GM23338 (cell line): ENCODE measurements around the gene CCDC194. TPM values are rescaled to one million over a fixed set of nuclear protein-coding genes. Genes with fewer than 3 reads are reported as not detected.
A peak's percentile ranks its signal among the peaks of the same experiment; 100 is the strongest.

ENCODE experiments used
- ATAC-seq: fragments of 200-7000 bp; cut with Tn5 transposase; 3 replicates; pipeline ENCODE4 v1.9.1; 2020
- DNase-seq: peaks from one replicate; pipeline ENCODE4 v3.0.0-alpha.2; 2015; ENCODE audit warnings: low spot score
- H2AFZ ChIP-seq: fragments of 200-600 bp; sonication (generic); 2 replicates; pipeline ENCODE4 v1.8.0; 2016; ENCODE audit warnings: antibody characterized with exemption, mild to moderate bottlenecking, moderate library complexity
- H3F3A ChIP-seq: fragments of 200-600 bp; sonication (generic); replicated peaks from 2 replicates; pipeline ENCODE4 v1.8.0; 2017; ENCODE audit warnings: antibody characterized with exemption, mixed run types, low read depth
- H3K27ac ChIP-seq: fragments of 200-600 bp; sonication (generic); 2 replicates; pipeline ENCODE4 v1.6.1; 2016; ENCODE audit warnings: low read depth
- H3K27me3 ChIP-seq: fragments of 200-600 bp; sonication (generic); 2 replicates; pipeline ENCODE4 v1.8.0; 2016; ENCODE audit warnings: mild to moderate bottlenecking, mixed run types, moderate library complexity; ENCODE audit not compliant: insufficient read depth
- H3K36me3 ChIP-seq: fragments of 200-600 bp; sonication (generic); 2 replicates; pipeline ENCODE4 v1.8.0; 2016; ENCODE audit warnings: mild to moderate bottlenecking; ENCODE audit not compliant: insufficient read depth
- H3K4me1 ChIP-seq: fragments of 200-600 bp; sonication (generic); 2 replicates; pipeline ENCODE4 v1.8.0; 2016; ENCODE audit warnings: mild to moderate bottlenecking, moderate library complexity; ENCODE audit not compliant: insufficient read depth
- H3K4me2 ChIP-seq: fragments of 200-600 bp; sonication (generic); 2 replicates; pipeline ENCODE4 v1.7.1; 2017; ENCODE audit warnings: mixed run types
- H3K4me3 ChIP-seq: fragments of 200-600 bp; sonication (generic); 2 replicates; pipeline ENCODE4 v1.6.1; 2016; ENCODE audit warnings: mixed run types
- H3K79me2 ChIP-seq: fragments of 200-600 bp; sonication (generic); replicated peaks from 2 replicates; pipeline ENCODE4 v1.8.0; 2017; ENCODE audit warnings: mild to moderate bottlenecking; ENCODE audit not compliant: insufficient read depth
- H3K9me2 ChIP-seq: fragments of 200-600 bp; sonication (generic); 2 replicates; pipeline ENCODE4 v1.8.0; 2017; ENCODE audit not compliant: insufficient read depth
- H4K20me1 ChIP-seq: fragments of 200-600 bp; sonication (generic); replicated peaks from 2 replicates; pipeline ENCODE4 v1.8.0; 2017; ENCODE audit warnings: mild to moderate bottlenecking; ENCODE audit not compliant: insufficient read depth
- H3K27ac Mint-ChIP-seq: 2 replicates; pipeline ENCODE4 v1.8.0; 2020; ENCODE audit warnings: inconsistent platforms, mild to moderate bottlenecking, moderate library complexity, mixed read lengths
- H3K27me3 Mint-ChIP-seq: 3 replicates; pipeline ENCODE4 v1.8.0; 2022; ENCODE audit warnings: low read depth, mild to moderate bottlenecking, moderate library complexity, mixed read lengths, inconsistent platforms; ENCODE audit not compliant: insufficient read depth, poor library complexity
- H3K36me3 Mint-ChIP-seq: 3 replicates; pipeline ENCODE4 v1.8.0; 2021; ENCODE audit warnings: low read depth, mild to moderate bottlenecking, inconsistent platforms, moderate library complexity, mixed read lengths
- H3K4me1 Mint-ChIP-seq: 3 replicates; pipeline ENCODE4 v1.8.0; 2020; ENCODE audit warnings: mild to moderate bottlenecking, inconsistent platforms, mixed read lengths
- H3K4me3 Mint-ChIP-seq: 3 replicates; pipeline ENCODE4 v1.8.0; 2021; ENCODE audit warnings: moderate library complexity, mild to moderate bottlenecking, inconsistent platforms, mixed read lengths
- H3K9me3 Mint-ChIP-seq: 3 replicates; pipeline ENCODE4 v1.8.0; 2020; ENCODE audit warnings: moderate library complexity, mild to moderate bottlenecking, inconsistent platforms, mixed read lengths
- CTCF ChIP-seq, 2 experiments: fragments of 200-600 bp in 1 of 2; sonication (generic) in 1 of 2; conservative IDR thresholded peaks; 2 replicates each; pipeline versions ENCODE4 v1.5.1 to v1.6.1; 2016 to 2017; ENCODE audit warnings: antibody characterized with exemption in 2 of 2, low read depth in 2 of 2, mild to moderate bottlenecking in 2 of 2, moderate library complexity in 1 of 2
- ETS1 ChIP-seq: IDR thresholded peaks from 2 replicates; pipeline ENCODE4 v1.6.1; 2016; ENCODE audit warnings: antibody characterized with exemption
- EZH2 ChIP-seq: fragments of 200-600 bp; sonication (generic); IDR thresholded peaks from one replicate; pipeline ENCODE4 v1.8.0; 2017; ENCODE audit warnings: antibody characterized with exemption, mild to moderate bottlenecking, low read depth; ENCODE audit not compliant: unreplicated experiment
- EZH2phosphoT487 ChIP-seq: fragments of 200-600 bp; sonication (generic); IDR thresholded peaks from one replicate; pipeline ENCODE4 v1.8.1; 2018; ENCODE audit warnings: antibody characterized with exemption; ENCODE audit not compliant: unreplicated experiment
- JUNB ChIP-seq: IDR thresholded peaks from one replicate; pipeline ENCODE4 v1.6.1; 2016; ENCODE audit warnings: antibody characterized with exemption; ENCODE audit not compliant: unreplicated experiment
- NANOG ChIP-seq: IDR thresholded peaks from 2 replicates; pipeline ENCODE4 v1.6.1; 2016; ENCODE audit warnings: antibody characterized with exemption, borderline replicate concordance
- REST ChIP-seq: IDR thresholded peaks from one replicate; pipeline ENCODE4 v1.6.1; 2018; ENCODE audit warnings: antibody characterized with exemption; ENCODE audit not compliant: unreplicated experiment
- STAT1 ChIP-seq: IDR thresholded peaks from one replicate; pipeline ENCODE4 v1.6.1; 2016; ENCODE audit warnings: antibody characterized with exemption; ENCODE audit not compliant: unreplicated experiment
- ZNF114 ChIP-seq: fragments of 250-450 bp; sonication (Bioruptor Pico); IDR thresholded peaks from 2 replicates; pipeline ENCODE4 v1.5.0; 2020; ENCODE audit warnings: mild to moderate bottlenecking, moderate library complexity
- ZNF331 ChIP-seq: fragments of 250-450 bp; sonication (Bioruptor Pico); IDR thresholded peaks from 2 replicates; pipeline ENCODE4 v1.5.0; 2020; ENCODE audit warnings: low read depth, mild to moderate bottlenecking, moderate library complexity
- ZNF462 ChIP-seq: fragments of 250-450 bp; sonication (Bioruptor Pico); IDR thresholded peaks from 2 replicates; pipeline ENCODE4 v1.5.0; 2020; ENCODE audit warnings: mild to moderate bottlenecking, moderate library complexity
- polyA plus RNA-seq: library from polyadenylated mRNA; unstranded; fragments of >200 nt; fragmentation: Nextera tagmentation; extraction: Ambion mirVana; gene quantifications from 2 replicates; pipeline ENCODE4 v1.2.1, GENCODE V29; 2016
- total RNA-seq: library from RNA; depleted of rRNA; stranded (reverse); fragments of >200 nt; shearing (Covaris generic); gene quantifications from 2 replicates; pipeline ENCODE4 v1.2.3, GENCODE V29; 2014

CCDC194 gene
- total and polyA plus RNA-seq, 2 experiments from 2014 or later = 0.49 TPM; not detected in 1

- H4K20me1 ChIP-seq = no peaks in the 10 kb centered on the region
- peak overlapping the region; percentile 22 for H3K27ac ChIP-seq
- peak overlapping the region; percentile 86 for H3K4me3 Mint-ChIP-seq
- no peaks in the 10 kb centered on the region for H3K9me3 Mint-ChIP-seq
- peak overlapping the region; percentile 95 for H3K27ac Mint-ChIP-seq
- H3K4me1 Mint-ChIP-seq = peaks cover 29% of the 10 kb centered on the region
- ATAC-seq (no peak), DNase-seq (no peak)
- H3K4me3 ChIP-seq = peak overlapping the region; percentile 46
- H3K27me3 ChIP-seq = peaks cover 25% of the 10 kb centered on the region
- H2AFZ ChIP-seq = peak overlapping the region; percentile 48; the same call in 1 of the 2 replicates
- H3K79me2 ChIP-seq = no peaks in the 10 kb centered on the region
- H3F3A ChIP-seq = 0 out of 2 replicates have a peak, but pooled peaks cover 6% of the 10 kb centered on the region
- H3K4me1 ChIP-seq = peaks cover 22% of the 10 kb centered on the region
- H3K27me3 Mint-ChIP-seq = peaks cover 29% of the 10 kb centered on the region
- TF ChIP-seq ZNF331 (CRISPR knock-in tag) = no peak
- no peak for TF ChIP-seq STAT1
- TF ChIP-seq NANOG = no peak
- TF ChIP-seq ZNF114 (CRISPR knock-in tag) = no peak
- no peak for TF ChIP-seq ZNF462 (CRISPR knock-in tag)
- TF ChIP-seq ETS1 = no peak
- TF ChIP-seq JUNB = no peak
- no peak for TF ChIP-seq REST
- TF ChIP-seq EZH2phosphoT487 = no peak
- no peak for TF ChIP-seq EZH2
- no peak for TF ChIP-seq CTCF (conservative IDR thresholded peaks at IDR 0.05; ENCODE audit: low read depth in 2 of 2)
- no peaks in the 10 kb centered on the region for H3K9me2 ChIP-seq
- peaks cover 2% of the 10 kb centered on the region for H3K36me3 Mint-ChIP-seq
- H3K36me3 ChIP-seq = no peaks in the 10 kb centered on the region
- H3K4me2 ChIP-seq = peak overlapping the region; percentile 68
Measured at GRCh38 chr19:17419154-17419620, 25.2 kb upstream of the CCDC194 start.
